Testis (tissue), 3 donors: ENCODE data around the gene RASA4. TPM values are rescaled to one million over a fixed set of nuclear protein-coding genes. Genes with fewer than 3 reads are reported as not detected.
"Not testable (repeated sequence)": the region's sequence is repeated elsewhere in the genome, so short reads cannot be mapped to it uniquely, and the experiment has no call there.

Experiments used
- DNase-seq: peaks from one replicate; pipeline ENCODE4 v3.0.0-alpha.2; 2019
- H3K27ac ChIP-seq, 2 donors: fragments of 200-600 bp; sonication (generic); one replicate each; pipeline ENCODE4 v1.5.1; 2019
- H3K27me3 ChIP-seq: fragments of 200-600 bp; sonication (generic); one replicate; pipeline ENCODE4 v1.5.1; 2019
- H3K36me3 ChIP-seq: fragments of 200-600 bp; sonication (generic); one replicate; pipeline ENCODE4 v1.5.1; 2017; ENCODE audit warnings: low read depth; ENCODE audit errors: missing control alignments
- H3K4me1 ChIP-seq: fragments of 200-600 bp; sonication (generic); one replicate; pipeline ENCODE4 v1.5.1; 2019
- H3K4me3 ChIP-seq, 2 donors: fragments of 200-600 bp; sonication (generic); one replicate each; pipeline ENCODE4 v1.5.1; 2017 to 2019
- H3K9me3 ChIP-seq: fragments of 200-600 bp; sonication (generic); one replicate; pipeline ENCODE4 v1.5.1; 2017
- WGBS, 2 donors: methylation state at CpG; one replicate each; pipeline ENCODE4 v1.1.5; 2018; 5-methylcytosine and 5-hydroxymethylcytosine counted together
- intact Hi-C: fragments of 100-400 bp; cut with DNase I; formaldehyde crosslinking; loops from one replicate; pipeline ENCODE4 v1.15.1; 2023; ENCODE audit warnings: low total_unique reads
- polyA plus RNA-seq: library from polyadenylated mRNA; stranded (reverse); fragments of 350-450 nt; fragmentation: Illumina TruSeq; extraction: RNeasy Lipid Tissue Mini Kit (QIAGEN cat#74804); gene quantifications from one replicate; pipeline ENCODE4 v1.2.3, GENCODE V29; 2014; ENCODE audit warnings: low read depth, low replicate concordance; ENCODE audit not compliant: insufficient read depth
- total RNA-seq, 2 donors: library from RNA; depleted of rRNA; stranded (reverse); fragments of >200 nt; gene quantifications; one replicate each; pipeline ENCODE4 v1.2.3, GENCODE V29; 2016

The RASA4 gene
- total and polyA plus RNA-seq, 3 donors from 2014 or later: 28.0 to 49.0 (median 43.3) TPM

DNA sequence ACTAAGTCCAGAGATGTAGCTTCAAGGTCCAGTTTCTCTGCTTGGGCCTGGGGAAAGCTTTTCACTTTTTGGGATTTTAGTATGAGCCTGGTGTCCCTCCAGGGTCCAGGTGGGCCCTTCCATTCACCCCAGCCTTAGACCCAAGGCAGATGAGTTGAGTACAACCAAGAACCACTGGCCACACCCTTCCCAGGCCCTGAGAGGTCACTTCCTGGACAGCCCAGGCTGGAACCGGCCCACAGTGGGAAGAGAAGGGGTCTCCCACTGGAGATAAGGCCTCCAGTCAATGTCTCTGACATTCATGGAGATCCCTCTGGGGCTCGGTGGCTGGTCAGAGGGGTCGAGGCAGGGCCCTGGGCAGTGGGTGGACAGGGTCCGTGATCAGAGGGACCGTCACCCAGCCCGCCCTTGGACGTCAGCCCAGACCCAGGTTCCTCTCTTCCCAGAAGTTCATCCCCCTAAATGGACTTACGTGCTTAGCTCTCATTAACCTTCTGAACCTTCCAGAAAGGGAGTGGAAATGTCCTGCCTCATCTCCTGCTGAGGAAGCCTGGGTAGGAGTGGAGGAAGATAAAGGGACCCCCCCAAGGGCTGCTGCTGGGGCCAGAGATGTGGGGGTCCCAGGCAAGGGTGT, 10.8 kb upstream of the RASA4 start:
- H3K36me3 ChIP-seq, H3K4me1 ChIP-seq, H3K4me3 ChIP-seq, H3K27me3 ChIP-seq, H3K9me3 ChIP-seq, DNase-seq, intact Hi-C loops, H3K27ac ChIP-seq: not testable (repeated sequence)
- WGBS, 2 donors: no CpG with 5 or more reads among the region's 8 CpGs

DNA sequence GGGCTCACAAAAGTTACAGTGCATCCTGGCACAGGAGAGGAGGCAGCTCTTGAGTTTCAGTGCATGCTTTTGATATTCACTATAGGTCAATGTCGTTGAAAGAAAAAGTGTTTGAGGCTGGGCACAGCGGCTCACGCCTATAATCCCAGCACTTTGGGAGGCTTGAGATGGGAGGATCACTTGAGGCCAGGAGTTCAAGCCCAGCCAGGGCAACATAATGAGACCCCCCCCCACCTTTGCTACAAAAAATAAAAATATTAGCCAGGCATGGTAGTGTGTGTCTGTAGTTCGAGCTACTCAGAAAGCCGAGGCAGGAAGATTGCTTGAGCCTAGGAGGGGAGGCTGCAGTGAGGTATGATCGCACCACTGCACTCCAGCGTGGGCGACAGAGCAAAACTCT, 1.6 kb upstream of the RASA4 start:
- DNase-seq, H3K4me3 ChIP-seq, H3K27ac ChIP-seq, H3K27me3 ChIP-seq, H3K4me1 ChIP-seq, H3K9me3 ChIP-seq, H3K36me3 ChIP-seq, intact Hi-C loops: not testable (repeated sequence)
- WGBS, 2 donors: 81% methylated on average over 3 of the region's 8 CpGs; no CpG with 5 or more reads in 1 of the 2 donors

DNA sequence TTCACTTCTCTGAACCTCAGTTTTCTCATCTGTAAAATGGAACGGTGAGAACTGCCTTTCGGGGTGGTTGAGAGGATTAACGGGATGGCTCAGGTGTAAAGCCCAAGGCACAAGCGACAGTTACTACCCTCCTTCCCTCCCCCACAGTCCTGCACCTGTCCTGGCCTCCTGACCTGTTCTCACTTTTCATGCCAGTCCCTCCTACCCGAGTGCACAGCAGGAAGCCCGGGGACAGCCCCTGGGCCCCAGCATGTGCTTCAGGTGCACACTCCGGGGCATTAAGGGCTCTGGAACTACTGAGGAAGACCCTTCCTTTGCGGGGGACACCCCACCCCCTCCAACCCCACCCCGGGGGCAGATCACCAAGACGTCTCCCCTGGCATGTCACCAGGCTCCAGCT, 626 bp downstream of the RASA4 start:
- H3K9me3 ChIP-seq, H3K27ac ChIP-seq, H3K27me3 ChIP-seq, DNase-seq, intact Hi-C loops, H3K4me3 ChIP-seq, H3K36me3 ChIP-seq, H3K4me1 ChIP-seq: not testable (repeated sequence)
- no CpG with 5 or more reads among the region's 10 CpGs for WGBS, 2 donors

DNA sequence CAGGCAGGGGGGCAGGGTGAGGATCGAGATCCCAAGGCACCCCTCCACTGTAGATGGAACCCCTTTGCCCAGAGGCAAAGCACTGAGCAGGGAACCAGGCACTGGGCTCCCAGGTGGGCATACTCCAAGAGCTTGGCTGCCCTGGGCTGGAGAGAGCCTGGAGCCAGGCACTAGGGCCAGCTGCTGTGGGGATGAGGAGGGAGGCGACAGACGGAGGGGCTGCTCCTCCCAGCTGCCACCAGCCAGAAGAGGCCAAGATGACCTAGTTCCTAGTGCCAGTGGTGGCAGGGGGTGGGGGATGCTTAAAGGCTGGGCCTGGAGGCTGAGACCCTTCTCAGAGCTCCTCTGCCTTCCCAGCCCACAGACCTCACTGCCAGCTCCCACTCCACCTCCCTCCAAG, 1.7 kb downstream of the RASA4 start:
- H3K4me1 ChIP-seq, intact Hi-C loops, H3K27ac ChIP-seq, DNase-seq, H3K36me3 ChIP-seq, H3K27me3 ChIP-seq, H3K9me3 ChIP-seq, H3K4me3 ChIP-seq: not testable (repeated sequence)
- no CpG with 5 or more reads among the region's 3 CpGs for WGBS, 2 donors

DNA sequence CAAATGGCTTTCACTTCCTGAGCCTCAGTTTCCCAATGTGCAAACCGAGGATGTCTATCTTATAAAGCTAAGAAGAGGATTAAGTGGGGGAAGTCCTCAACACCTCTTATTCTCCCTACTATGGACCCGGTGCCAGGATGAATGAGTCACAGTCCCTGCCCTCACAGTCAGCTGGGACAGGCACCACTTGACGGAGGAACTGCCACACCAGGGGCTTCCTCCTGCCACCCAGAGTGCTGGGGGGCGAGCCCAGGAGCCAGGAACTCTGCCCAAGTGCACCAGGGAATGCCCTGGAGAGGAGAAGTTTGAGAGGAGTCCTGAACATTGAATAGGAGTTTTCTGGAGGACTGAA, 2.2 kb downstream of the RASA4 start:
- DNase-seq, H3K9me3 ChIP-seq, H3K4me1 ChIP-seq, intact Hi-C loops, H3K27ac ChIP-seq, H3K4me3 ChIP-seq, H3K36me3 ChIP-seq, H3K27me3 ChIP-seq: not testable (repeated sequence)
- WGBS, 2 donors: no CpG with 5 or more reads among the region's 4 CpGs

DNA sequence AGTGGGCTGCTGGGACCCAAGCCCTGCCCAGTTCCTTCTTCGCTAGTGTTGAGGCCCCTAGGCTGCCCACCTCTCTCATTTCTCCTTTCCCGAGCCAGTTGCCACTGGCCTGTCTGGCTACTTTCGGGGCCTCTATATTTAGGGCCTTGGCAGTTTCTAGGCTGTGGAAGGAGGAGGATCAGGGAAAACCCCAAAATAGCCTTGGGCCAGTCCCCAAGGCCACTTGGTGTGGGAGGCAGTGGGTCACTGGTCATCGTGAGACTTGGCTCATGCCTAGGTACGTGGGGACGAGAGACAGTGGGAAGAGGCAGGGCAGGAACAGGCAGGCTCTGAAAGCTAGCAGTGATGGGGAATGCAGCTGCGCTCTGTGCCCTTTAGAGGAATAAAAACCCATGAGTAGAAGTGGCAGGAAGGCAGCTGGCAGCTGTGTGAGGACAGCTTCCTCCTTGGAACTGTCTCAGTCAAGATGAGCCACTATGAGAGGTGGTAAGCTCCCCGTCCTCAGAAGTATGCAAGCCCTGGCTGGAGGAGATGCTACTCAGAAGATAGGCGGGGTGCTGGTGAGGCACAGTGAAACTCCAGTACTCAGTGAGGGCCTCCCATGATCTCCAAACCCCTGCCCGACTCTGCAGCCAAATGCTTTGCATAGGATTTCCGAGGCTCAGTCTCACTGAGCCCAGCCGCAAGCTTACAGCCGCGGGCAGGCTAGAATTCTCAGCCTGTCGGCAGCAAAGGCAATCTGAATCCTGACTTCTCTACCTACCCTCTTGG, 2.8 kb downstream of the RASA4 start:
- DNase-seq: peak; percentile 42
- H3K27ac ChIP-seq: not testable (repeated sequence)
- 3% methylated on average over 3 of the region's 15 CpGs; no CpG with 5 or more reads in 1 of the 2 donors for WGBS, 2 donors

DNA sequence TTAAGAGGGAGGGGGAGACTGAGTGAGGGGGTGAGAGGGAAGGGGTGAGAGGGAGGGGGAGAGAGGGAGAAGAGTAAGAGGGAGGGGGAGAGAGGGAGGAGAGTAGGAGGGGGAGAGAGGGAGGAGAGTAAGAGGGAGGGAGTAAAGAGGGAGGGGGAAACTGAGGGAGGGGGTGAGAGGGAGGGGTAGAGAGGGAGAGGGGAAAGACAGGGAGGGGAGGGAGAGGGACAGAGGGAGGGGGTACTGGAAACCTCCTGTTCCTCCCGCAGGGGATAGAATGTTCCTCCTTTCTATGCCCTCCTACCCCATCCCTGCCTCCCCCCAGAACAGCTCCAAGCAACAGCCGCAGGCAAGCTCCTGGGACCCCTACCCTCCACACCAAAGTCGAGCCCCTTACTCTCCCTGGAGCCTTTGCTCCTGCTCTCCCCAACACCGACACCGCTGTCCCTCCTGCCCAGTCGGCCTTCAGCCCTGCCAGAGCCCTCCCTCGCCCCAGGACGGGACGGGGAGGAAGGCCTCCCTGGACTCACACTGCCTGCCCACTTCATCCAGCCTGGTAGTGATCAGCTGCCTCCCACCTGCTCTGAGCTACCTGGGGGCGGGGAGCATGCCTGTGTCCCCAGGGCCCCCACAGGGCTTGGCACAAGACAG, 4.8 kb downstream of the RASA4 start:
- H3K36me3 ChIP-seq, H3K27me3 ChIP-seq, H3K4me1 ChIP-seq, H3K4me3 ChIP-seq, intact Hi-C loops, H3K9me3 ChIP-seq: not testable (repeated sequence)
- DNase-seq: peak; percentile 32
- 18 to 30% methylated on average over 7 of the region's 10 CpGs for WGBS, 2 donors
- H3K27ac ChIP-seq: peak overlapping the region in 1 of 2 donors; percentile 53

More for the DNA sequence above, 2.8 kb downstream of the RASA4 start:
- H3K36me3 ChIP-seq, H3K27me3 ChIP-seq, H3K4me3 ChIP-seq, intact Hi-C loops, H3K9me3 ChIP-seq, H3K4me1 ChIP-seq: not testable (repeated sequence)

DNA sequence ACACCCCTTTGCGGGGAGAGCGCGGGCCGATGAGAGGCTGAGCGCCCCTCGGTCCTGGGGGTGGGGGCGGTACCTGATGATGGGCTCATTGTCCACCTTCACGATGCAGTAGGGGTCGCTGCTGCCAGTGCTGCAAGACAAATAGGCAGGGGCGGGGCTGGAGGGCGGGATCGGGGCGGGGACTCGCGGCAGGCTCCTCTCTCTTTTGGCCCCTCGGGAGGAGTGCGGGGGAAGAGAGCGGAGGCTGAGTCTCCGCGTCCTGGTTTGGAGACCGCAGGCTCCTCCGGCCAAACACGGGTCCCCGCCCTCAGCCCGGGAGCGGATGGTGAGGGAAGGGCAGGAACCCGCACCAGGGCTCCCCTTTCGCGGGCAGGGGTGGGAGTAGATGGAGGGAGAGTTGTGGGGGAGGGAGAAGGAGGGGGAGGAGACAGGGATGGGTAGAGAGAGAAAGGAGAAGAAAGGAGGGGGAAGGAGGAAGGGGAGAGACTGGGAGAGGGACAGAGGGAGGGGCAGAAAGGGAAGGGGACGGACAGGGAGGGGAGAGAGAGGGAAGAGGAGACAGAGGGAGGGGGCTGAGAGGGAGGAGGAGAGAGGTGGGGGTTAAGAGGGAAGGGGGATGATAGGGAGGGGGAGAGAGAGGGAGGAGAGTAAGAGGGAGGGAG, 5.4 kb downstream of the RASA4 start:
- WGBS, 2 donors: no CpG with 5 or more reads among the region's 30 CpGs
- H3K4me3 ChIP-seq, intact Hi-C loops, H3K9me3 ChIP-seq, H3K4me1 ChIP-seq, H3K27ac ChIP-seq, DNase-seq, H3K36me3 ChIP-seq, H3K27me3 ChIP-seq: not testable (repeated sequence)

DNA sequence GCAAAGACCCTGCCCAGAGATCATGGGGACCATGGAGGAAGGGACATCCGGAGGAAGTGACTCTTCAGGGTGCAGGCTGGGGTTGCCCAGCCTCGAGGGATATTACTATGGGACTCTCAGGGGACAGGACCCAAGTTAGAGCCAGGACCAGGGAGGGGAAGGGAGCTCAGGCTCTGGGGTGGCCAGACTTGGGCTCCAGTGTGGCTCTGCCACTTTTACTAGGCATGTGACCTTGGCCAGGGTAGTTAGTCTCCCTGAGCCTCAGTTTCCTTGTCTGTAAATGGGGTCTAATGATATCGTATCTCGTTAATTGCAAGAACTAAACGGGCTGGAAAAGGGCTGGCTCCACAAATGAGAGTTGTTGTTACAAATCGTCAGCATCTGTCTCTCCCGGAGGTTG, 6.1 kb downstream of the RASA4 start:
- H3K9me3 ChIP-seq, H3K27me3 ChIP-seq, H3K4me1 ChIP-seq, H3K4me3 ChIP-seq, H3K36me3 ChIP-seq, intact Hi-C loops, H3K27ac ChIP-seq: not testable (repeated sequence)
- WGBS, 2 donors: 39% methylated on average over 2 of the region's 7 CpGs; no CpG with 5 or more reads in 1 of the 2 donors
- peak; percentile 13 for DNase-seq

DNA sequence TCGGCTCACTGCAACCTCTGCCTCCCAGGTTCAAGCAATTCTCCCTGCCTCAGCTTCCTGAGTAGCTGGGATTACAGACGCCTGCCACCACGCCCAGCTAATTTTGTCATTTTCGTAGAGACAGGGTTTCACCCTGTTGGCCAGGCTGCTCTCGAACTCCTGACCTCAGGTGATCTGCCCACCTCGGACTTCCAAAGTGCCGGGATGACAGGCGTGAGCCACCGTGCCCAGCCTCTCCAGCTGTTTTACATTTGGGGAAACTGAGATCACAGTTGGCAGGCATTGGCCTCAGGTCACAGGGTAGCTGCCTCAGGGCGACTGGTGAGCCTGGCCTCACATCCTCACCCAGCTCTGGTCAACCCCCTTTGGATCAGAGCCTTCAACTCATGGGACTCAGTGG, 6.8 kb downstream of the RASA4 start:
- H3K27ac ChIP-seq, H3K9me3 ChIP-seq, H3K27me3 ChIP-seq, H3K4me1 ChIP-seq, DNase-seq, H3K36me3 ChIP-seq, H3K4me3 ChIP-seq, intact Hi-C loops: not testable (repeated sequence)
- WGBS, 2 donors: no CpG with 5 or more reads among the region's 10 CpGs

DNA sequence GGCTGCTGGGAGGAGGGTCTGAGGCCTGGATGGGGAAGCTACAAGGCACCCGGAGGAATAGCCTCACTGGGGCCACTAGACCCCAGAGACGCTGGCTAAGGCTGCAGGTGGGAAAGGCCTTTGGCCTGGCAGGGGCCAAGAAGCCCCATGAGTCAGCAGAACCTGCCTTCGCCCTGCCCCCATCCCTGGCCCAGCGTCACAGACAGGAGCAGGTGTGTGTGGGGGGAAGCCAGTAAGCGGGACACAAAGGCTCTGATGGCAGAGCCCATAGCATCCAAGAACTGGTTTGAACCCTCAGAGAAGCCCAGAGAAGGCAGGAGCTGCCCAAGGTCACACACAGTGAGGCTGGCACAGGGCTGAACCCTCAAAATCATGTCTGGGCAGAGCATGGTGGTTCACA, 9.7 kb downstream of the RASA4 start:
- H3K36me3 ChIP-seq, H3K4me1 ChIP-seq, DNase-seq, H3K9me3 ChIP-seq, H3K27ac ChIP-seq, H3K27me3 ChIP-seq, H3K4me3 ChIP-seq, intact Hi-C loops: not testable (repeated sequence)
- WGBS, 2 donors: no CpG with 5 or more reads among the region's 5 CpGs
